NCI-H2107 treated with DMSO at 0.1 percent for 48 hours (cell line): ENCODE data around the gene GSTT2B.
"Not testable (repeated sequence)": the region's sequence is repeated elsewhere in the genome, so short reads cannot be mapped to it uniquely, and the experiment has no call there.

ENCODE experiments used
- DNase-seq: peaks from one replicate; lab custom pipeline; 2025; ENCODE audit not compliant: unreplicated experiment; lab: John Stamatoyannopoulos, UW

GSTT2B gene

GRCh38 chr22:23961084-23961771 is at the start of gene GSTT2B:
Gene GSTT2B, minus strand, starts transcription at chr22:23961195. Its CDS starts 64 bp downstream, at chr22:23961131.
- not testable (repeated sequence) for DNase-seq

- no peak for DNase-seq
Observed at GRCh38 chr22:24010018-24010391, 49.0 kb upstream of the GSTT2B start.

GRCh38 chr22:24009227-24010017 is 48.4 kb upstream of the GSTT2B start:
- DNase-seq, result no peak

- no peak for DNase-seq
Observed at GRCh38 chr22:24008381-24009226, 47.6 kb upstream of the GSTT2B start.

- DNase-seq, result no peak
Observed at GRCh38 chr22:24008022-24008283, 47.0 kb upstream of the GSTT2B start.

- DNase-seq, result no peak
Observed at GRCh38 chr22:24007253-24008021, 46.4 kb upstream of the GSTT2B start.

GRCh38 chr22:24006914-24007214 is 45.9 kb upstream of the GSTT2B start:
- DNase-seq, result no peak

GRCh38 chr22:24006207-24006913 is 45.4 kb upstream of the GSTT2B start:
- no peak for DNase-seq

- no peak for DNase-seq
Observed at GRCh38 chr22:24005201-24005600, 44.2 kb upstream of the GSTT2B start, which contains the start of gene GSTT4. Gene GSTT4, minus strand, starts transcription at chr22:24005453. Its CDS starts 97 bp downstream, at chr22:24005356.

GRCh38 chr22:24003887-24004286 is 42.9 kb upstream of the GSTT2B start:
- no peak for DNase-seq

- DNase-seq, result no peak
Observed at GRCh38 chr22:24002851-24003250, 41.9 kb upstream of the GSTT2B start.

GRCh38 chr22:24002272-24002671 is 41.3 kb upstream of the GSTT2B start:
- DNase-seq, result no peak

- DNase-seq, result no peak
Observed at GRCh38 chr22:24001314-24001713, 40.3 kb upstream of the GSTT2B start.

GRCh38 chr22:23999779-24000178 is 38.8 kb upstream of the GSTT2B start:
- not testable (repeated sequence) for DNase-seq

- DNase-seq, result no peak
Observed at GRCh38 chr22:23997092-23997491, 36.1 kb upstream of the GSTT2B start.

GRCh38 chr22:23993581-23994177 is 32.7 kb upstream of the GSTT2B start:
- not testable (repeated sequence) for DNase-seq

- DNase-seq, result not testable (repeated sequence)
Observed at GRCh38 chr22:23993080-23993479, 32.1 kb upstream of the GSTT2B start.

- not testable (repeated sequence) for DNase-seq
Observed at GRCh38 chr22:23989583-23990244, 28.7 kb upstream of the GSTT2B start.

GRCh38 chr22:23986538-23987178 is 25.7 kb upstream of the GSTT2B start:
- DNase-seq, result not testable (repeated sequence)
